Heart left ventricle (tissue), 13 donors: Measurements from ENCODE around the gene PXK.

Experiments
- POLR2A ChIP-seq, 2 donors: fragments of 450-650 bp; IDR thresholded peaks; one replicate each; pipeline ENCODE4 v1.6.1; 2017; ENCODE audit warnings: antibody characterized with exemption in 2 of 2, mild to moderate bottlenecking in 2 of 2, moderate library complexity in 2 of 2
- TF ChIP-seq, protein P1 (sequence below), 12 donors: fragments of 200-600 bp; sonication (generic) in 4 of 12; IDR thresholded peaks; one replicate each; pipeline versions ENCODE4 v1.5.0 to v1.8.0; 2018 to 2022; ENCODE audit warnings: antibody characterized with exemption in 12 of 12, mild to moderate bottlenecking in 5 of 12
- donor health status: ischemic (EF 13 %, LVEDD 7.1; RV severe dilation, severe dysfunction).
- donor health status: DM: no; HTN: yes; CAD: no.
- donor health status: DM: no; HTN: no; CAD: no.
- donor health status: ischemic (EF 25% LVEDD 6.9; RV normal size, moderate dysfunction).
- donor health status: ischemic (EF 25% LVEDD 5.7; RV mildly dilated, moderate dysfunction).
- donor health status: ischemic (EF 35%, LVEDD 5.7; RV mildly dilated, moderate dysfunction).
- donor health status: nonischemic (EF 11% LVEDD 7.7; RV severe dilation, severe dysfunction).
- donor health status: DM: yes; HTN: yes; CAD: no.
- donor health status: PGD.
- donor health status: ischemic (EF 29% LVEDD 5.4; RV normal size, mild dysfunction).
- donor health status: nonischemic (EF 23%, LVEDD 6.1; RV moderate dilation, normal function).

GRCh38 chr3:58377168-58377567 lies 44.5 kb downstream of the PXK start:
- TF ChIP-seq, protein P1, sequence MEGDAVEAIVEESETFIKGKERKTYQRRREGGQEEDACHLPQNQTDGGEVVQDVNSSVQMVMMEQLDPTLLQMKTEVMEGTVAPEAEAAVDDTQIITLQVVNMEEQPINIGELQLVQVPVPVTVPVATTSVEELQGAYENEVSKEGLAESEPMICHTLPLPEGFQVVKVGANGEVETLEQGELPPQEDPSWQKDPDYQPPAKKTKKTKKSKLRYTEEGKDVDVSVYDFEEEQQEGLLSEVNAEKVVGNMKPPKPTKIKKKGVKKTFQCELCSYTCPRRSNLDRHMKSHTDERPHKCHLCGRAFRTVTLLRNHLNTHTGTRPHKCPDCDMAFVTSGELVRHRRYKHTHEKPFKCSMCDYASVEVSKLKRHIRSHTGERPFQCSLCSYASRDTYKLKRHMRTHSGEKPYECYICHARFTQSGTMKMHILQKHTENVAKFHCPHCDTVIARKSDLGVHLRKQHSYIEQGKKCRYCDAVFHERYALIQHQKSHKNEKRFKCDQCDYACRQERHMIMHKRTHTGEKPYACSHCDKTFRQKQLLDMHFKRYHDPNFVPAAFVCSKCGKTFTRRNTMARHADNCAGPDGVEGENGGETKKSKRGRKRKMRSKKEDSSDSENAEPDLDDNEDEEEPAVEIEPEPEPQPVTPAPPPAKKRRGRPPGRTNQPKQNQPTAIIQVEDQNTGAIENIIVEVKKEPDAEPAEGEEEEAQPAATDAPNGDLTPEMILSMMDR (IDR thresholded peaks at IDR 0.05) = no peak
- TF ChIP-seq POLR2A (IDR thresholded peaks at IDR 0.05) = no peak
